ENCODE measurements around the gene TLE5.

DNA sequence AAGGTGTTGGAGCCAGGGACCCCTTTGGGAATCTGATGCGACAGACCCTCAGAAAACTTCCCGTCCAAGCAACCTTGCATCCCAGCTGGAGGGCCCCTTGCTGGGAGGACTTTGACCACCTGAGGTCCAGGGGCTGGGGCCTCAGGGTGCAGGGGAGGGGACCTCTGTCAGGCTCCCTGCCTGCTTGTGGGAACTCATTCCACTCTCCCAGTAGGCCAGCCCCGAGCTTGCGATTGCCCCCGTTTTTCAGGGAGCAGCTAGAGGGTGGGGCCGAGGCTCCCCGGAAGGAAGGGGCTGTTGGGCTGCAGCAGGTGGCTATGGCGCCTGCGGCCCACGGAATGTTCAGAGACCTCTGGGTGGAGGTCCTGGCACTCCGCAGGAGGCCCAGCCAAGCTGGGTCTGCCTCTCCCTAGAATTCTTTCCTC lies 34.6 kb upstream of the TLE5 start:
- TF ChIP-seq ZSCAN20 (CRISPR knock-in tag; IDR thresholded peaks at IDR 0.05): no peak
- TF ChIP-seq MAFK (IDR thresholded peaks at IDR 0.05; ENCODE audit: partially characterized antibody): no peak
- no peak for TF ChIP-seq HEYL (CRISPR knock-in tag; IDR thresholded peaks at IDR 0.05)
- no peak for TF ChIP-seq RNF2 (IDR thresholded peaks at IDR 0.05; ENCODE audit: borderline replicate concordance, low read depth)
